NCI-H748 (cell line): Measurements from ENCODE around the gene RGL4.

Experiments used
- DNase-seq: peaks from one replicate; lab custom pipeline; 2025; ENCODE audit not compliant: unreplicated experiment; lab: John Stamatoyannopoulos, UW

The RGL4 gene

GRCh38 chr22:23697031-23697970, 6.5 kb downstream of the RGL4 start:
- DNase-seq, result no peak

- DNase-seq, result no peak
Observed at GRCh38 chr22:23698094-23698493, 7.3 kb downstream of the RGL4 start.

GRCh38 chr22:23698673-23699235, 7.9 kb downstream of the RGL4 start:
- no peak for DNase-seq

- DNase-seq, result no peak
Observed at GRCh38 chr22:23700706-23701105, 9.9 kb downstream of the RGL4 start.

- DNase-seq, result no peak
Observed at GRCh38 chr22:23704062-23704461, 13.2 kb downstream of the RGL4 start.

GRCh38 chr22:23704829-23705228, 14.0 kb downstream of the RGL4 start:
- no peak for DNase-seq

- no peak for DNase-seq
Observed at GRCh38 chr22:23705358-23705757, 14.5 kb downstream of the RGL4 start.

GRCh38 chr22:23708270-23708669, 17.5 kb downstream of the RGL4 start:
- DNase-seq, result no peak

- DNase-seq, result no peak
Observed at GRCh38 chr22:23709107-23709506, 18.3 kb downstream of the RGL4 start.

- DNase-seq, result no peak
Observed at GRCh38 chr22:23712256-23712655, 21.4 kb downstream of the RGL4 start.

GRCh38 chr22:23713696-23714595, 23.1 kb downstream of the RGL4 start:
- DNase-seq, result no peak

GRCh38 chr22:23714596-23715578, 24.1 kb downstream of the RGL4 start:
- DNase-seq, result no peak

GRCh38 chr22:23715806-23716375, 25.1 kb downstream of the RGL4 start:
- DNase-seq, result no peak

- DNase-seq, result peak; percentile 89
Observed at GRCh38 chr22:23716811-23717801, 26.3 kb downstream of the RGL4 start.

- no peak for DNase-seq
Observed at GRCh38 chr22:23718371-23719165, 27.8 kb downstream of the RGL4 start.

- no peak for DNase-seq
Observed at GRCh38 chr22:23720855-23721254, 30.0 kb downstream of the RGL4 start.

GRCh38 chr22:23722160-23722559, 31.3 kb downstream of the RGL4 start:
- no peak for DNase-seq

GRCh38 chr22:23722724-23723123, 31.9 kb downstream of the RGL4 start:
- DNase-seq, result no peak
